ENCODE data around the gene FAM174C.

- TF ChIP-seq FOXA1 (IDR thresholded peaks at IDR 0.05): no peak
- TF ChIP-seq SUZ12 (IDR thresholded peaks at IDR 0.05): no peak
- TF ChIP-seq FOXM1 (IDR thresholded peaks at IDR 0.05; ENCODE audit: borderline replicate concordance): no peak
- TF ChIP-seq BHLHE40 (IDR thresholded peaks at IDR 0.05; ENCODE audit: borderline replicate concordance): no peak
- no peak for TF ChIP-seq SP1 (IDR thresholded peaks at IDR 0.05)
Observed at GRCh38 chr19:1282588-1283206, 7.4 kb downstream of the FAM174C start.
